ENCODE data around the gene WNT11.

The WNT11 gene

GRCh38 chr11:76152741-76153570, 53.3 kb downstream of the WNT11 start:
- DNase-seq = no peak

GRCh38 chr11:76152086-76152681, 54.1 kb downstream of the WNT11 start:
- peak; percentile 79 to 82 for DNase-seq

GRCh38 chr11:76151556-76152085, 54.7 kb downstream of the WNT11 start:
- DNase-seq = no peak

GRCh38 chr11:76150141-76150540, 56.2 kb downstream of the WNT11 start:
- DNase-seq = no peak

GRCh38 chr11:76149713-76150112, 56.6 kb downstream of the WNT11 start:
- DNase-seq = no peak

GRCh38 chr11:76148941-76149613, 57.2 kb downstream of the WNT11 start:
- DNase-seq = no peak

GRCh38 chr11:76148231-76148630, 58.1 kb downstream of the WNT11 start:
- no peak for DNase-seq

GRCh38 chr11:76147106-76147740, 59.1 kb downstream of the WNT11 start:
- no peak for DNase-seq

GRCh38 chr11:76143274-76143673, 63.0 kb downstream of the WNT11 start:
- DNase-seq = no peak

- DNase-seq = no peak
Measured at GRCh38 chr11:76141901-76142588, 64.3 kb downstream of the WNT11 start.

GRCh38 chr11:76140912-76141574, 65.3 kb downstream of the WNT11 start:
- DNase-seq = no peak

GRCh38 chr11:76139314-76139713, 67.0 kb downstream of the WNT11 start:
- DNase-seq = peak; percentile 54 to 67
